BJ (cell line): ENCODE data around the gene AMPD2. TPM values are rescaled to one million over a fixed set of nuclear protein-coding genes. Genes with fewer than 3 reads are reported as not detected.

Experiments
- CTCF ChIA-PET: fragments of 350-600 bp; formaldehyde crosslinking; extraction: SDS; loops from one replicate; lab custom pipeline; 2021; ENCODE audit warnings: antibody characterized with exemption, inconsistent platforms; lab: Yijun Ruan, JAX
- POLR2A ChIA-PET: fragments of 300-600 bp; sonication (Branson Sonifier 250); formaldehyde crosslinking; extraction: SDS; loops from one replicate; lab custom pipeline; 2021; ENCODE audit warnings: antibody characterized with exemption; lab: Charles Lee
- DNase-seq: peaks from one replicate; pipeline ENCODE4 v3.0.0-alpha.2; 2011; ENCODE audit warnings: low read depth
- H3K27me3 ChIP-seq: 2 replicates; pipeline ENCODE4 v1.6.0; 2011; ENCODE audit warnings: low read length; ENCODE audit not compliant: control insufficient read depth, insufficient read depth
- H3K36me3 ChIP-seq: 2 replicates; pipeline ENCODE4 v1.5.1; 2011; ENCODE audit warnings: low read length; ENCODE audit not compliant: control insufficient read depth, insufficient read depth
- H3K4me3 ChIP-seq: 2 replicates; pipeline ENCODE4 v1.5.1; 2011; ENCODE audit warnings: low read depth, mild to moderate bottlenecking, control low read depth, low read length
- polyA plus RNA-seq: library from polyadenylated mRNA; depleted of rRNA; stranded (reverse); fragments of >200 nt; gene quantifications from 2 replicates; pipeline ENCODE4 v1.2.3, GENCODE V29; 2011
- TF ChIP-seq, protein P1 (sequence below): IDR thresholded peaks from 2 replicates; pipeline ENCODE4 v1.5.1; 2011; ENCODE audit warnings: low read depth, mild to moderate bottlenecking, control low read depth, inconsistent platforms, low read length, moderate library complexity; ENCODE audit not compliant: insufficient read depth

Gene AMPD2
- polyA plus RNA-seq, 1 experiment = 86.9 TPM

DNA sequence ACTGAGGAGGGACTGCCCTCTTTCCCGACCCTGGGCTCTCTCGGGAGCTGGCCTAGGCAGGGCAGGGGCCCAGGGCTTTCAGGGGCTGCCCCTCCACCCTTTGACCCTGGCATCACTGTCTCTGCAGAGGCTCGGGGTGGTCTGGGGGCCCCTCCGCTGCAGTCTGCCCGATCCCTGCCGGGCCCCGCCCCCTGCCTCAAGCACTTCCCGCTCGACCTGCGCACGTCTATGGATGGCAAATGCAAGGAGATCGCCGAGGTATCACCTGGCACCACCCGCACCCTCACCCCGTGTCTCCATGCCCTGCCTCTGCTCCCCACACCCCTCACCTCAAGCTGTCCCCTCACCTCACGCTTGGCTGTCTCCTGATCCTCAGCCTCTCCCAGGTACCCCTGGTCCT, 5.5 kb downstream of the AMPD2 start:
- DNase-seq = no peak
- ChIA-PET POLR2A (no interaction called here), CTCF (interaction anchor here (0.9 to 13.3 kb wide), 7 partner anchors 13 to 359 kb away, joined by 3 to 153 read pairs (median 4); partner anchors contain the start of genes AHCYL1 and GNAI3)
- no peak overlapping the region for H3K4me3 ChIP-seq
- no peaks in the 10 kb centered on the region for H3K27me3 ChIP-seq
- peaks cover 38% of the 10 kb centered on the region for H3K36me3 ChIP-seq
- TF ChIP-seq, protein P1, sequence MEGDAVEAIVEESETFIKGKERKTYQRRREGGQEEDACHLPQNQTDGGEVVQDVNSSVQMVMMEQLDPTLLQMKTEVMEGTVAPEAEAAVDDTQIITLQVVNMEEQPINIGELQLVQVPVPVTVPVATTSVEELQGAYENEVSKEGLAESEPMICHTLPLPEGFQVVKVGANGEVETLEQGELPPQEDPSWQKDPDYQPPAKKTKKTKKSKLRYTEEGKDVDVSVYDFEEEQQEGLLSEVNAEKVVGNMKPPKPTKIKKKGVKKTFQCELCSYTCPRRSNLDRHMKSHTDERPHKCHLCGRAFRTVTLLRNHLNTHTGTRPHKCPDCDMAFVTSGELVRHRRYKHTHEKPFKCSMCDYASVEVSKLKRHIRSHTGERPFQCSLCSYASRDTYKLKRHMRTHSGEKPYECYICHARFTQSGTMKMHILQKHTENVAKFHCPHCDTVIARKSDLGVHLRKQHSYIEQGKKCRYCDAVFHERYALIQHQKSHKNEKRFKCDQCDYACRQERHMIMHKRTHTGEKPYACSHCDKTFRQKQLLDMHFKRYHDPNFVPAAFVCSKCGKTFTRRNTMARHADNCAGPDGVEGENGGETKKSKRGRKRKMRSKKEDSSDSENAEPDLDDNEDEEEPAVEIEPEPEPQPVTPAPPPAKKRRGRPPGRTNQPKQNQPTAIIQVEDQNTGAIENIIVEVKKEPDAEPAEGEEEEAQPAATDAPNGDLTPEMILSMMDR = no peak

DNA sequence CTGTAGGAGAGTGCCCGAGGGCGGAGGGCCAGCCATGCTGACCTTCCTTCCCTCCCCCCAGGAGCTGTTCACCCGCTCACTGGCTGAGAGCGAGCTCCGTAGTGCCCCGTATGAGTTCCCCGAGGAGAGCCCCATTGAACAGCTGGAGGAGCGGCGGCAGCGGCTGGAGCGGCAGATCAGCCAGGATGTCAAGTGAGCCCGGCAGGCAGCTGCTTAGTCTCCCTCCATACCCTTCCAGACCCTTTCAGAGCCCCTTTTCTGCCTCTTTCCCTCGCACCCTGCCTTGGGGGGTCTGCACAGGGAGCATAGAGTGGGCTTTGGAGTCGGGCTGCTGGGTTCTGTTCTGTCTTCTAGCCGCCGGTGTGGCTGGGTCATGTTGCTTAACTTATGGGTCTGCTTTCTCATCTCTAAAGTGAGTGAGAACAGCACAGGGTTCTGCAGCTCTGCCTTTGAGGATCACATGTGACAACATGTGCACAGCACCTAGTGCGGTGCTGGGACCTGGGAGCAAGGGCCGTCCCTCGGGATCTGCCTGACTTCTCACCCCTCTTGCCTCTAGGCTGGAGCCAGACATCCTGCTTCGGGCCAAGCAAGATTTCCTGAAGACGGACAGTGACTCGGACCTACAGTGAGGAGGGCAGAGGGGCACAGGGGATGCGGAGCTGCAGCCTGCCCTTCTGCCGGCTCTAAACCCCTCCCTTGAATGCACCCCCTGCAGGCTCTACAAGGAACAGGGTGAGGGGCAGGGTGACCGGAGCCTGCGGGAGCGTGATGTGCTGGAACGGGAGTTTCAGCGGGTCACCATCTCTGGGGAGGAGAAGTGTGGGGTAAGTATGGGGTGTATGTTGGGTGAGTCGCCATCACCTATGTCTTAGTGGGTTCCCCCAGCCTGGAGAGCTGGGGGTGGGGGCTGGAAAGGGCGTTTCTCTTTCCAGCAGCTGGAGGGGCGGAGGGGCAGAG, 6.2 kb downstream of the AMPD2 start:
- no peak for DNase-seq
- POLR2A ChIA-PET = no interaction called here
- Histone ChIP-seq H3K27me3 (no peaks in the 10 kb centered on the region), H3K4me3 (no peak overlapping the region), H3K36me3 (peaks cover 42% of the 10 kb centered on the region)
- TF ChIP-seq, protein P1 = no peak
- CTCF ChIA-PET = interaction anchor here (0.9 to 13.3 kb wide), 6 partner anchors 12 to 148 kb away, joined by 3 to 153 read pairs (median 4); no protein-coding TSS in a partner anchor

DNA sequence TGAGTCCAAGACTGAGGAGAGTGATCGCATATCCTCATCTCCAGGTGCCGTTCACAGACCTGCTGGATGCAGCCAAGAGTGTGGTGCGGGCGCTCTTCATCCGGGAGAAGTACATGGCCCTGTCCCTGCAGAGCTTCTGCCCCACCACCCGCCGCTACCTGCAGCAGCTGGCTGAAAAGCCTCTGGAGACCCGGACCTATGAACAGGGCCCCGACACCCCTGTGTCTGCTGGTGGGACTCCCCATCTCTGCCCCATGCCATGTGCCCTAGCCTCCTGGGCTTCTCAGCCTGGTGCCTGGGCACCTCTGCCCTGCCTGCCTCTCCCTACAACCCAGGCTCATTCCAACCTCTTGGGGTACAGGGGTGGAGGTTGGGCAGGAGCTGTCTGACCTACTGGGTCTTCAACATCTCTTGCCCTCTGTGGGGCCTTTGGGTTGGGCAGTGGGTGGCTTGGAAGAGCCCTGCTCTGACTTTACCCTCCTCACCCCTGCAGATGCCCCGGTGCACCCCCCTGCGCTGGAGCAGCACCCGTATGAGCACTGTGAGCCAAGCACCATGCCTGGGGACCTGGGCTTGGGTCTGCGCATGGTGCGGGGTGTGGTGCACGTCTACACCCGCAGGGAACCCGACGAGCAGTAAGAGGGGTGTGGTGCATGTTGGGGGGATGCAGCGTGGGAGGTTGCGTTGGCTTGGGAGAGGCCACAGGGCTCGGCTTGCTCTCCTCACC, 7.2 kb downstream of the AMPD2 start:
- H3K36me3 ChIP-seq = peaks cover 51% of the 10 kb centered on the region

DNA sequence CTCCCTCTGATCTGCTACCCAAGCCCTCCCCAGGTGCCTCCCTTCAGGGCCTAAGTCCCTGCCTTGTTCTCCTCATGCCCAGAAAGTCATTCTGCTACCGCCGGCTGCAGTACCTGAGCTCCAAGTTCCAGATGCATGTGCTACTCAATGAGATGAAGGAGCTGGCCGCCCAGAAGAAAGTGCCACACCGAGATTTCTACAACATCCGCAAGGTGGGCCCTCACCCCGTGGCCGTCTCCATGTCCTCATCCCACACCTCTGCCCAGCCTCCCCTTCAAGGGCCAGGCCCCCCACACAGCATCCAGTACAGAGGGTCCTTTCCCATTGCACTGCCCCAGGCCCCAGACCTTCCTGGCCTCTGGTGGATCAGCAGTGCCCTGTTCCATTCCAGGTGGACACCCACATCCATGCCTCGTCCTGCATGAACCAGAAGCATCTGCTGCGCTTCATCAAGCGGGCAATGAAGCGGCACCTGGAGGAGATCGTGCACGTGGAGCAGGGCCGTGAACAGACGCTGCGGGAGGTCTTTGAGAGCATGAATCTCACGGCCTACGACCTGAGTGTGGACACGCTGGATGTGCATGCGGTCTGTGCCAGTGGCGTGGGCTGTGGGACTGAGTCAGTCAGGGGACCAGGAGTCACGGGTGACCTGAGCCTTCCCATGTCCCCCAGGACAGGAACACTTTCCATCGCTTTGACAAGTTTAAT, 8.2 kb downstream of the AMPD2 start:
- Histone ChIP-seq H3K4me3 (no peak overlapping the region), H3K36me3 (peaks cover 55% of the 10 kb centered on the region), H3K27me3 (no peaks in the 10 kb centered on the region)
- ChIA-PET CTCF (interaction anchor here (2.0 to 13.3 kb wide), 2 partner anchors 11 to 82 kb away, joined by 5 to 153 read pairs; no protein-coding TSS in a partner anchor), POLR2A (no interaction called here)
- TF ChIP-seq, protein P1 = no peak
- DNase-seq = no peak

More for the DNA sequence above, 7.2 kb downstream of the AMPD2 start:
- no peaks in the 10 kb centered on the region for H3K27me3 ChIP-seq
- no peak for DNase-seq
- CTCF ChIA-PET = interaction anchor here (2.0 to 13.3 kb wide), 2 partner anchors 12 to 81 kb away, joined by 5 to 153 read pairs; no protein-coding TSS in a partner anchor
- POLR2A ChIA-PET = no interaction called here
- TF ChIP-seq, protein P1 = no peak
- no peak overlapping the region for H3K4me3 ChIP-seq
